Measurements from ENCODE around the gene RASAL2. TPM values are rescaled to one million over a fixed set of nuclear protein-coding genes. Genes with fewer than 3 reads are reported as not detected.

Gene RASAL2
- total RNA-seq, 1 experiment from 2014 or later = not detected

GRCh38 chr1:178126741-178127185 is 32.9 kb downstream of the RASAL2 start:
- H4K20me1 ChIP-seq (ENCODE audit: insufficient read depth, low read depth, low read length) = no peaks in the 10 kb centered on the region
- no peak overlapping the region for H3K9ac ChIP-seq (ENCODE audit: low read length)
- DNase-seq = no peak
- H3K4me3 ChIP-seq (ENCODE audit: low read length) = no peak overlapping the region
- H3K9me3 ChIP-seq (ENCODE audit: low read length) = no peaks in the 10 kb centered on the region
- no peak overlapping the region for H2AFZ ChIP-seq (ENCODE audit: low read length)
- no peaks in the 10 kb centered on the region for H3K79me2 ChIP-seq (ENCODE audit: low read length)
- H3K4me2 ChIP-seq (ENCODE audit: low read depth, low read length, poor library complexity, severe bottlenecking) = no peak overlapping the region
- H3K9me2 ChIP-seq (replicated peaks; ENCODE audit: insufficient read depth, low read length) = no peaks in the 10 kb centered on the region
- H3K27ac ChIP-seq (ENCODE audit: low read length) = no peak overlapping the region
- H3K36me3 ChIP-seq (ENCODE audit: insufficient read depth, low read length) = no peaks in the 10 kb centered on the region
- no peaks in the 10 kb centered on the region for H3K4me1 ChIP-seq (ENCODE audit: low read length)
- no peaks in the 10 kb centered on the region for H3K27me3 ChIP-seq (ENCODE audit: low read length)

GRCh38 chr1:178127482-178128191 is 33.7 kb downstream of the RASAL2 start:
- no peaks in the 10 kb centered on the region for H3K9me2 ChIP-seq (replicated peaks; ENCODE audit: insufficient read depth, low read length)
- no peak overlapping the region for H3K4me2 ChIP-seq (ENCODE audit: low read depth, low read length, poor library complexity, severe bottlenecking)
- H3K27me3 ChIP-seq (ENCODE audit: low read length) = no peaks in the 10 kb centered on the region
- H3K79me2 ChIP-seq (ENCODE audit: low read length) = no peaks in the 10 kb centered on the region
- no peak overlapping the region for H3K27ac ChIP-seq (ENCODE audit: low read length)
- H3K4me3 ChIP-seq (ENCODE audit: low read length) = no peak overlapping the region
- no peaks in the 10 kb centered on the region for H4K20me1 ChIP-seq (ENCODE audit: insufficient read depth, low read depth, low read length)
- H3K36me3 ChIP-seq (ENCODE audit: insufficient read depth, low read length) = no peaks in the 10 kb centered on the region
- H2AFZ ChIP-seq (ENCODE audit: low read length) = no peak overlapping the region
- H3K4me1 ChIP-seq (ENCODE audit: low read length) = no peaks in the 10 kb centered on the region
- no peak overlapping the region for H3K9ac ChIP-seq (ENCODE audit: low read length)
- no peak for DNase-seq
- no peaks in the 10 kb centered on the region for H3K9me3 ChIP-seq (ENCODE audit: low read length)

DNA sequence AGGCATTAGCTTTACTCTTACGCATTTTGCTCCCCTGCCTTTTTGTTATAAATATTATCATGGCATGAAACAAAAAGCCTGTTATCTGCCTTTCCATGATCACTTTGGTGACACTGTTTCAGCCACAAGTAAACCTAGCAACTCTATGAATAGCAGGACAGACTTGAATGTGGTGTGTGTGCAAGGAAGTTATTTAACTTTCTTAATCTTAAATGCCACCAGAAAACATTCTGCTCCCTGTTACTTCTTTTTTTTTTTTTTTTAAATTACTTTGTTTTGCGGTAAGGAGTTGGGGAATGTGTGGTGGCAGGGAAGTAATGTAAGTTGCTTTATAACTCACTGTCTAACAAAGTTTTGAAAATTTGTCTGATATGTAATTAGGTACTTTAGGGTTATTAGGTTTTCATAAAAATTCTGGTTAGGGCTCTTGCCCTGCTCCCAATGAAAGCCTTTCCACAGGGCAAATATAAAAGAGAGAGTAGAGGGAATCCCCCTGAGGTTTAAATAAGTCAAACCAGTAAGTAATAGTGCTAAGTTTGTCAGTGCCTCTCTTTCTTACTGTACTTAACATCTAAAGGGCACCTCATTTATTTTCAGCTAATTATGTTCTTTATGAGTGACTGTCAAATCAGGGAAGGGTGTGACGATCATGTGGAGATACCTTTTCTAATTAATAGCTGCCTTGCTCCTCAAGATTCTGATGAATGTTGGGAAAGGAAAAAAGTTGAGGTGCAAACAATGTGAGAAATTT is 39.5 kb downstream of the RASAL2 start:
- Histone ChIP-seq H2AFZ (ENCODE audit: low read length) (no peak overlapping the region), H3K4me2 (ENCODE audit: low read depth, low read length, poor library complexity, severe bottlenecking) (no peak overlapping the region)

GRCh38 chr1:178134061-178134460 is 40.2 kb downstream of the RASAL2 start:
- no peaks in the 10 kb centered on the region for H3K36me3 ChIP-seq (ENCODE audit: insufficient read depth, low read length)
- no peak overlapping the region for H2AFZ ChIP-seq (ENCODE audit: low read length)
- H3K4me1 ChIP-seq (ENCODE audit: low read length) = no peaks in the 10 kb centered on the region
- DNase-seq = no peak
- H3K9ac ChIP-seq (ENCODE audit: low read length) = no peak overlapping the region
- H4K20me1 ChIP-seq (ENCODE audit: insufficient read depth, low read depth, low read length) = no peaks in the 10 kb centered on the region
- no peaks in the 10 kb centered on the region for H3K9me3 ChIP-seq (ENCODE audit: low read length)
- no peak overlapping the region for H3K4me3 ChIP-seq (ENCODE audit: low read length)
- H3K9me2 ChIP-seq (replicated peaks; ENCODE audit: insufficient read depth, low read length) = no peaks in the 10 kb centered on the region
- no peak overlapping the region for H3K4me2 ChIP-seq (ENCODE audit: low read depth, low read length, poor library complexity, severe bottlenecking)
- H3K27ac ChIP-seq (ENCODE audit: low read length) = no peak overlapping the region
- H3K79me2 ChIP-seq (ENCODE audit: low read length) = no peaks in the 10 kb centered on the region
- no peaks in the 10 kb centered on the region for H3K27me3 ChIP-seq (ENCODE audit: low read length)

More for the DNA sequence above, 39.5 kb downstream of the RASAL2 start:
- Histone ChIP-seq H3K4me1 (ENCODE audit: low read length) (no peaks in the 10 kb centered on the region), H3K27me3 (ENCODE audit: low read length) (no peaks in the 10 kb centered on the region), H3K79me2 (ENCODE audit: low read length) (no peaks in the 10 kb centered on the region), H3K27ac (ENCODE audit: low read length) (no peak overlapping the region), H3K9ac (ENCODE audit: low read length) (no peak overlapping the region), H3K36me3 (ENCODE audit: insufficient read depth, low read length) (no peaks in the 10 kb centered on the region), H3K9me3 (ENCODE audit: low read length) (no peaks in the 10 kb centered on the region), H3K9me2 (replicated peaks; ENCODE audit: insufficient read depth, low read length) (no peaks in the 10 kb centered on the region), H3K4me3 (ENCODE audit: low read length) (no peak overlapping the region), H4K20me1 (ENCODE audit: insufficient read depth, low read depth, low read length) (no peaks in the 10 kb centered on the region)
- no peak for DNase-seq

DNA sequence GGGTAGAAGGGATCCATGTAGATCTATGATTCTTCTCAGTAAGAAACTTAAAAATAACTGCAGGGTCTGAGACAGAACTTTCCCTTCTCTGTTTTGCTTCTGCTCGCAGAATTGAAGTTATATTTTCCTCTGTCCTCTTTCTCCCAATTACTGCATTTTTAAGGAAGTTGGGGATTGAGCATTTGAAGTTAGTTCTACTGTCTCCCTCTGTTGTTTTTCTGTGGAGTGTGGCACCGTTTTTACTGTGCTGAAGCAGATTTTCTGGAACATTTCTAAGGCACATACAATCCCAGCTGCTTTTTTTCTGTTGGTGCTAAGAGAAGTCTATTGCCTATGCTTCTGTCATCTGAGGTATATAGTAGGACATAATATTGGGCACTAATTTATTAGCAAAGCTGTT is 43.3 kb downstream of the RASAL2 start:
- no peaks in the 10 kb centered on the region for H3K4me1 ChIP-seq (ENCODE audit: low read length)
- no peak overlapping the region for H3K9ac ChIP-seq (ENCODE audit: low read length)

DNA sequence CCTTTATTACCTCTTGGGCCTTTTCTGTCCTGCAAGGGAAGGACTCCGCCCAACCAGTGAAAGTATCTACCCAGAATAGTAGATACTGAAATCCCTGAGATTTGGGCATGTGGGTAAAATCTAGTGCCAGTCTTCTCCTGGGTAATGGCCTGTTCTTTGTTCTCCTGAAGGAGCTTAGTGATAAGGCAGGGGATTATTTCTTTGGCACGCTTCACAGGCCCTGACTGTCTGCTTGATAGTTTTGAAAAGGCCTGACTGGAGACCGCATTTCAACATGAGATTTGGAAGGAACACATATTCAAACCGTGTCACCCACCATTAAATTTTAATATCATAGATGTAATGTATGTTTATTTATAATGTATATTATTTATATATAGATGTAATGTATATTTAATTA is 48.9 kb downstream of the RASAL2 start:
- DNase-seq = no peak
- H3K4me2 ChIP-seq (ENCODE audit: low read depth, low read length, poor library complexity, severe bottlenecking) = no peak overlapping the region
- H3K4me3 ChIP-seq (ENCODE audit: low read length) = no peak overlapping the region
- no peaks in the 10 kb centered on the region for H3K9me2 ChIP-seq (replicated peaks; ENCODE audit: insufficient read depth, low read length)
- H3K36me3 ChIP-seq (ENCODE audit: insufficient read depth, low read length) = no peaks in the 10 kb centered on the region
- no peak overlapping the region for H3K9ac ChIP-seq (ENCODE audit: low read length)
- no peaks in the 10 kb centered on the region for H3K27me3 ChIP-seq (ENCODE audit: low read length)
- H2AFZ ChIP-seq (ENCODE audit: low read length) = no peak overlapping the region
- no peaks in the 10 kb centered on the region for H3K79me2 ChIP-seq (ENCODE audit: low read length)
- H3K27ac ChIP-seq (ENCODE audit: low read length) = no peak overlapping the region
- no peaks in the 10 kb centered on the region for H3K9me3 ChIP-seq (ENCODE audit: low read length)
- H4K20me1 ChIP-seq (ENCODE audit: insufficient read depth, low read depth, low read length) = no peaks in the 10 kb centered on the region
- no peaks in the 10 kb centered on the region for H3K4me1 ChIP-seq (ENCODE audit: low read length)

More for the DNA sequence above, 43.3 kb downstream of the RASAL2 start:
- Histone ChIP-seq H3K79me2 (ENCODE audit: low read length) (no peaks in the 10 kb centered on the region), H2AFZ (ENCODE audit: low read length) (no peak overlapping the region), H3K27me3 (ENCODE audit: low read length) (no peaks in the 10 kb centered on the region), H3K27ac (ENCODE audit: low read length) (no peak overlapping the region), H3K4me2 (ENCODE audit: low read depth, low read length, poor library complexity, severe bottlenecking) (no peak overlapping the region), H3K4me3 (ENCODE audit: low read length) (no peak overlapping the region), H3K36me3 (ENCODE audit: insufficient read depth, low read length) (no peaks in the 10 kb centered on the region), H3K9me3 (ENCODE audit: low read length) (no peaks in the 10 kb centered on the region), H4K20me1 (ENCODE audit: insufficient read depth, low read depth, low read length) (no peaks in the 10 kb centered on the region), H3K9me2 (replicated peaks; ENCODE audit: insufficient read depth, low read length) (no peaks in the 10 kb centered on the region)
- DNase-seq = no peak

DNA sequence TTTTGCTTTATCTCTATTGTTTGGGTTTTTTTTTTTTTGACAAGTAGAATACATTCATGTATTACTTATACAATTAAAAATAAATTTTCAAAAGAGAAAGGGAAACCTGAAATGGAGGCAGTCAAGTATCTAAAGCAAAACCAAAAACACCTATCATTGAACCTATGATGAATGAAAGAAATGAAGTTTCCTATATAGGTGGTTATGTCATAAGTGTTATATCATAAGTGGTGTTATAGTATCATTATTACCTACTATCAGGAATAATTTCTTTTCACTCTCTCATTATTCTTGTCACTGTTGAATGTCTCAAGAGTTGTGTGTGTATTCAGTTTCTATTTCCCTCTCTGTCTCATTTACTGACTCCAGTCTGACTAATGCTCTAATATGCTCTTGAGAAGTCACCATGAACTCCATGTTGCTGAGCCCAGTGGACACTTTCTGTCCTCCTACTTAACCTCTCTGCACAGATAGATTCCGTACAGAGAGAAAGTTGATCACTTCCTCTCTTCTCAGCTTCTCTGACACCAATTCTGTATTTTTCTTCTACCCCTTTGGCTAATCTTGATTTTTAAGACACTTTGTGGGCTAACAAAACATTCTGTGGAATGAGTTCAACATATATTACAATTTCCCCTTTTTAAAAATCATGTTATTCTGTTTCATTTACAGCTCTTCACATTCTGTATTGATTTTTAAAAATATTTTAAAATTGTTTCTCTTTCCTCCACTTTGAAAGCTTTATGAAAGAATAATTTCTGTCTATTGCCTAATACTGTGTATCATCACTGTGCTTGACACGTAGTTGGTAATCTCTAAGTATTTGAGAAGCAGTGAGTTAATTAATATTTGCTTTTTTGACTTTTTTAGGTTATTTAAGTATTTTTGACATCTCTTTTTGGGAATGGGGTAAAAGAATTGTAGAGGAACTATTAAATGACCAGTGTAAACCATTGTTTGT is 50.1 kb downstream of the RASAL2 start:
- Histone ChIP-seq H3K79me2 (ENCODE audit: low read length) (no peaks in the 10 kb centered on the region), H3K9me3 (ENCODE audit: low read length) (no peaks in the 10 kb centered on the region), H3K27ac (ENCODE audit: low read length) (no peak overlapping the region), H2AFZ (ENCODE audit: low read length) (no peak overlapping the region), H3K9ac (ENCODE audit: low read length) (no peak overlapping the region), H3K36me3 (ENCODE audit: insufficient read depth, low read length) (no peaks in the 10 kb centered on the region), H3K9me2 (replicated peaks; ENCODE audit: insufficient read depth, low read length) (no peaks in the 10 kb centered on the region), H3K27me3 (ENCODE audit: low read length) (no peaks in the 10 kb centered on the region), H3K4me1 (ENCODE audit: low read length) (no peaks in the 10 kb centered on the region), H4K20me1 (ENCODE audit: insufficient read depth, low read depth, low read length) (no peaks in the 10 kb centered on the region), H3K4me3 (ENCODE audit: low read length) (no peak overlapping the region), H3K4me2 (ENCODE audit: low read depth, low read length, poor library complexity, severe bottlenecking) (no peak overlapping the region)
- no peak for DNase-seq

- Histone ChIP-seq H3K4me3 (ENCODE audit: low read length) (no peak overlapping the region), H3K9me3 (ENCODE audit: low read length) (no peaks in the 10 kb centered on the region), H3K4me2 (ENCODE audit: low read depth, low read length, poor library complexity, severe bottlenecking) (no peak overlapping the region), H3K27me3 (ENCODE audit: low read length) (no peaks in the 10 kb centered on the region), H3K4me1 (ENCODE audit: low read length) (no peaks in the 10 kb centered on the region), H3K9ac (ENCODE audit: low read length) (no peak overlapping the region), H3K27ac (ENCODE audit: low read length) (no peak overlapping the region), H3K79me2 (ENCODE audit: low read length) (no peaks in the 10 kb centered on the region), H3K36me3 (ENCODE audit: insufficient read depth, low read length) (no peaks in the 10 kb centered on the region), H3K9me2 (replicated peaks; ENCODE audit: insufficient read depth, low read length) (no peaks in the 10 kb centered on the region), H2AFZ (ENCODE audit: low read length) (no peak overlapping the region), H4K20me1 (ENCODE audit: insufficient read depth, low read depth, low read length) (no peaks in the 10 kb centered on the region)
- no peak for DNase-seq
These were observed 51.7 kb downstream of the RASAL2 start for GRCh38 chr1:178145605-178146004.
